Measurements from ENCODE around the gene IER5L.

The IER5L gene

DNA sequence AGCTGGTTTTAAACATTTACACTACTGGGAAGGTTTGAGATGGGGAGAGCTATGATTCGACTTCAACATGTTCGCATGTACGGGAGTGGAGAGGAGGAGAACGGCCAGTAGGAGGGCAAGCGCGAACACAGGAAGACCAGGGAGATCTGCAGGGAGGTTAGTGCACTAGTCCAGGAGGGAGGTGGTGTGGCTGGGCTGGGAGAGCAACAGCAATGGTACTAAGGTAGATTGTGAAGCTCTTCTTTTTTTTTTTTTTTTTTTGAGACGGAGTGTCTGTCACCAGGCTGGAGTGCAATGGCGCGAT is 16.6 kb downstream of the IER5L start:
- no peak for DNase-seq (ENCODE audit: low read depth, low spot score)

DNA sequence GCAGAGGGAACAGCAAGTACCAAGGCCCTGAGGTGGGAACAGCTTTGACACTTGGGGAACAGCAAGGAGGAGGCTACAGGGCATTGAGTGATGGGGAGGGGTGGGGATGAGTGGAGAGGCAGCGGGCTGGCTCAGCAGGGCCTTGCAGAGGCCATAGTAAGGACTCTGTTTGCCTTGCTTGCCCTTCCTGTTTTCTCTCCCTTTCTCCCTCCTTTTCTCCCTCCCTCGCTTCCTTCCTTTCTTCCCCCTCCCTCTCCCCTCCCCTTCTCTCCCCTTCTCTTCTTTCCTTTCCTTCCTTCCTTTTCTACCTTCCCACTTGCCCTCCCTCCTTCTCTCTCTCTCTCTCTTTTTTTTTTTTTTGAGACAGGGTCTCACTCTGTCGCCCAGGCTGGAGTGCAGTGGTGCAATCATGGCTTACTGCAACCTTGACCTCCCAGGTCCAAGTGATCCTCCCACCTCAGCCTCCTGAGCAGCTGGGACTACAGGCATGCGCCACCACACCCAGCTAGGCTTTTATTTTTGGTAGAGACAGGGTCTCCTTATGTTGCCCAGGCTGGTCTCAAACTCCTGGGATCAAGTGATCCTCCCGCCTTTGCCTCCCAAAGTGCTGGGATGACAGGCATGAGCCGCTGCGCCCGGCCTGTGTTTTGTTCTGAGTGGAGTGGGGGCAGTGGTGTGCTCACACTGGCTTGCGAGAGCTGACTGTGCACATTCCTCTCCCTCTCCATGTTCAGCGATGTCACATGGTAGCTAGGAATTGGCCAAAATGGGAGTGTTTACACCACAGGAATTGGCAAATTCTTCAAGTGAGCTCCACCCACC is 17.1 kb downstream of the IER5L start:
- no peak for DNase-seq (ENCODE audit: low read depth, low spot score)

DNA sequence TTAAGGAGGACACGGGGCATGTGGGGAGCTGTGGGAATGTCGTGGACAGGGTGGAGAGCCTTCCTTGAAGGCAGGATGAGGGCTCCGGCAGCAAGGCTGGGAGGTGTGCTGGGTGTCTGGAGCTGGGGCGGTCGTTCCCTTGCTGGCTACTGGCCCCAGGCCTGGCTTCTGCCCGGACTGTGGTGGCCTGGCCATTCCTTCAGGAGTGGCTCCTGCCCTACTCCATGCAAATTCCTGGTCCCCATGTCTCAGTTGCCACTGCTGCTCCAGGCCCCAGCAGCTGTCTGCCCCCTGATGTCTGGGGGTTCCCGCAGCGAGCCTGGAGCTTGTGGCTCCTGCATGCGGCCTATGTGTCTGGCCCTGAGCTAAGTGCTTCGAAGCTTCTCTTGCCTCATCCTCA is 21.9 kb downstream of the IER5L start:
- no peak for DNase-seq (ENCODE audit: low read depth, low spot score)

DNA sequence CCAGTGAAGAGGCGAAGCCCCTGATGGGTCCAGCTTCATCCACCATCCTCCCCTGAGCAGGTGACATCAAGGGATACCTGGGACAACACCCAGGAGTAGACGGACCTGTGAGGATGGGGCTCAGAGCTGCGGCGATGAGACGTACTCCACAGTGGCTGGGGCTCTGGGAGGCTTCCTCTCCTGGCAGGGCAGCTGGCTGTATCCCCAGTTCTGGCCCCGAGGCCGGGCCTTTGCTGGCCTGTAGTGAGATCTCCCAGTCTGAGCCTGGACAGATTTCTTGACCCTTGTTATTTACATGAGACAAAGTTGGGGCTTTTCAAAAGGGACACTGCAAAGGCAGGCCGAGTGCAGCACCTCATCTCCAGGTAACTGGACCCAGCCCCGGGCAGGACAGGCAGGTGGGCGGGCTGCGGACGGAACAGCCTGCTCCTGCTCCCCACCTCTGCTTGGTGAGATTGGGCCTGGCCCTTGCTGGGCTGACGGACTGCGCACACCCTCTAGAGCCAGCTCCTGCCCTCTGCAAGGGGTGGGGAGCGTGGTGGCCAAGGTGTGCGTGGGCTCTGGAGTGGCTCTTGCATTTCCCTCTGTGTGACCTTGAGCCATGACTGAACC is 23.1 kb downstream of the IER5L start:
- no peak for DNase-seq (ENCODE audit: low read depth, low spot score)

GRCh38 chr9:129151469-129151868 is 26.6 kb downstream of the IER5L start:
- no peak for DNase-seq (ENCODE audit: low read depth, low spot score)

DNA sequence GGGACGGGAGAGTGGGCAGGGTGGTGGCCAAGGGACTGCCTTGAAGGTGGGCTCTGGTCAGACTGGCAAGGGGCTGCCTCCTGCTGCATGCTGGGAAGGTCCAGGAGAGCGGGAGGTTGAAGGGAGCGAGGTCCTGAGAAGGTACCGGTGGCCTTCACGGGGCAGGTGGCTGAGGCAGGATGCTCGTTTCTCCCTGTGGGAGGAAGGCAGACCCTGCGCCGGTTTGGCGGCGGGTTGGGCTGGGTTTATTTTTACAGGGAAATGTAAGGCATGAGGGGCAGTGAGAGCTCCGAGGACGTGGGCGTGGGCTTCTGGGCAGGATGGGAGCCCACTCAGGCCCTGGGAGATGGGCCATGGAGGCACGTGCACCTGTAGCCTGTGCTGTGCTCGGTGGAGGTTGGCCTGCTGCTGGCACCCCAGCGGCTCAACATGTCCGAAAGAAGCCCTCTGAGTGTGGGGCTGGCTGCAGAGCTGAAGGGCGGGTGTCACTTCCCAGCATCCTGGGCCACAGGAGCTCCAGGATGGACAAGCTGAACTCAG is 27.3 kb downstream of the IER5L start:
- no peak for DNase-seq (ENCODE audit: low read depth, low spot score)

GRCh38 chr9:129150122-129150521 is 27.9 kb downstream of the IER5L start:
- DNase-seq (ENCODE audit: low read depth, low spot score), result no peak

DNA sequence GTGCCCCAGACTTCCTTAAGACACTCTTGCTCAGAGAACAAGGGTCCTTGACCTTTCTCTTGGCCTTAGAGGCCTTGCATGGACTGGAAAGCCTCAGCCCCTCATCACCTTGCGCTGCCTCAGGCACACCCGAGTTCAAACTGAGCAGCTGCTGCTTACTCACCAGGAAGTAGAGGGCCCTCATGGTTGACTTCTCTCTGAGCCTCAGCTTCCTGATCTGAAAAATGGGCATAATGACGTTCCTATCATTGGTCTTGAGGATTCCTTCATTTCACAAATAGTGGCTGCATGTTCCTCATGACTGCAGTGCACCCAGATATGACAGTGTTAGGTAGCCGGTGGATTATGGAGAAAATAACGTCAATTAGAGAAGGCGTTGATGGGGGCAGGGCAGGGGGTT is 28.6 kb downstream of the IER5L start:
- DNase-seq (ENCODE audit: low read depth, low spot score), result no peak

DNA sequence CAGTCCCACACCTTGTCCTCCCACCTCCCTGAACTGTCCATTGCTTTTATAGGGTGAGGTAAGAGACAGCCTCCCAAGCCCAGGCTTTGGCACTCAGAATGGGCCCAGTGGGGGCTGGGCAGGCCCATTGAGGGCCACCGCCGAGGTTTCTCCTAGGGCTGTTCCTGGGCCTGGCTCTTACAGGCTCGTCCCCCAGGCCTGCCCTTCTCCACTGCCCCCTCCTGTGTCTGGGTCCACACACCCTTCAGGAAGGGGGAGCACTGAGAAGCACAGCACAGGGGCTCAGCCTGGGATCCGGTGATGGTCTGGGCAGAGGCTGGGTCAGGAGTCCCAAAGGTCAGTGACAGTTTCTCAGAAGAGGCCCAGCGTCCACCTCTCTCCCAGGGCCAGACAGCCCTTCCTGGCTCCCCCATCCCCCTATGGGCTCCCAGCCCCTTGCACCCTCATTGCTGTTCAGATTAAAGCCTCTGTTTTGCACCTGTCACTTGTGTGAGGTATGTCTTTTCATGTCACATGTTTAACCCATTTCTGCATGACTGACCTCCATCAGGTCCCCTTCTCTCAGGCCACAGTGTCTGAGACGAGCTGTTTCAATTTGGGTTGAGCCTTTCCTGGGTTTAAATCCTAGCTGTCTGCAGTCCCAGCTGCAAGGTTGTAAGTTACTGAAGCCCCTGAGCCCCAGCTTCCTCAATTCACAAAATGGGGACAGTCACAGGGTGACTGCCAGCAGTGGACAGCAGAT is 29.4 kb downstream of the IER5L start:
- no peak for DNase-seq (ENCODE audit: low read depth, low spot score)

DNA sequence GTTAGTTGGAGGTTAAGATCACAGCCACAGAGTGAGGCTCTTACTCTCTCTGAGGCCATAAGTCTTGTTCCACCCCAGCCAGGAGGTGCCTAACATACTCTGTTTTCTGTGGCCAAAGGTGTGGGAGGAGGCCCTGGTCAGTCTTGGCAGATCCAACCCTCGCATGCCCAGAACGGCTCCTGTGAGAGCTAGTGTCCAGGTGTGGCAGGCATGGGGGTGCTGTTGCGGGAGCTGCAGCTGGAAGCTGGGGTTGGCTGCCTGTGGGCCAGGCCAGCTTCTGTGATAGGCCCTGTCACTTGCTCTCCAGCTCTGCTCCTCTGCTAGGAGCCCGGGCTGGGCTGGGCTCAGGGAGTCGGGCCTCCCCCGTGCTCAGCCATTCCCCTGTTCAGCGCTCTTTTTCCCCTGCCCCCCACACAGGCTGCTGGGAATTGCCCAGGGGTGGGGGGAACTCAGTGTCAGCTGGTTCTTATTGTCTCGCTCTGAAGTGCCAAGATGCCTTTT is 31.6 kb downstream of the IER5L start:
- DNase-seq (ENCODE audit: low read depth, low spot score), result peak; percentile 57

GRCh38 chr9:129145841-129146292 is 32.2 kb downstream of the IER5L start:
- peak; percentile 98 for DNase-seq (ENCODE audit: low read depth, low spot score)

DNA sequence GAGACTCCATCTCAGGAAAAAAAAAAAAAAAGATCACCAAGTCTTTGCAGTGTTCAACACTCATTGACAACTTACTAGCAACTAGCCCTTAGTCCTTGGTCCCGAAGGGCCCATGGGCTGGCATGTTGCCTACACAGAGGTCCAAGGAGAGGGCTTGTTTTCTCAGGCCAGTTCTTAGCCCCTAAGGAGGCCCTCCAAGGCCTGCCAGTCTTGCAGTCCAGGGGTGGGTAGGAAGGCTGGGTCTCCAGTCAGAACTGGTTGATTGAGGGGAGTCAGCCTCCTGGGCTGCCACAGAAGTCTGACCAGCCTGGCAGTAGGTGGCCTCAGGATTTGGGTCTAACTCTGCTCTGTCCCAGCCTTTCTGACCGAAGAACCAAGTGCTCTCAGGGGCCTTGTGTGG is 32.7 kb downstream of the IER5L start:
- no peak for DNase-seq (ENCODE audit: low read depth, low spot score)

DNA sequence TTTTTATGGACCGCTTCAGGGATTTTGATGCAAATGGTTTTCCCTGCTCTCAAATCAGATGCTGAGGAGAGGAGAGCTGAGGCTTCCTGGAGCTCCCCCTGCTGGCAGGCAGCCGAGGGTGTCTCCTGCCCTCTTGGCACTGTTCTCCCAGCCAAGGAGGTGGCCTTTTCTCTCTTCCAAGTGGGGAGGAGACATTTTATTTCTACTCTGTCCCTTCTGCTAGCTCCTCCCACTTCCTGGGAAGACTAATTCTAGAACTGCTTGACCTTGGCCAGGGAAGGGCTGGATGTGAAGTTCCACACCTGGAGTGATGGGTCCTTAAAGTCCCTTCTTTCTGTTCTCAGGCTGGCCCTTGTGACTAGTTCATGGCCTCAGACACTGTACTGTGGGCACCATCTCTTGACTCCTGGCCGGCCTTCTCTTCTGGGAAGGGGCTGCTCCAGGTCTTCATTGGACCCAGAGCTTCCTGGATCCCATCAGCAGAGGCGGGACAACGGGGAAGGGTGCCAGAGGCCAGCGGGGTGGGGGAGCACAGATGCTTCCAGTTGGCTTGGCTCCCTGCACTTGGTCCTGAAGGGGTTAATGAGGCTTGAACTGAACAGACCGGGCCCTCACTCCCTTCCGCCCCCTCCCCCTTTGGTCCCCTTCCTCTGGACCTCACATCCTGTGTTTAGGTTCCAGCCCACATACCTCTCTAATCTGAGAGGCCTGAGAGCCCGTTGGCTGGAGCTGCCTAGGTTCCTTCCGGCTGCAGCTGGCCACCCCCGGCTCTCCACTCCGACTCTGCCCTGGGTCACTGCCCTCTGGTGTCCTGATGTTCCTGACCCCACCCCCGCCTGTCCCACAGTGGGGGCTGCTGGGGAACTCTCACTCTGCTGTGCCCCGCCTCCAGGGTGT is 34.8 kb downstream of the IER5L start:
- peak; percentile 94 for DNase-seq (ENCODE audit: low read depth, low spot score)

GRCh38 chr9:129142138-129142935 is 35.7 kb downstream of the IER5L start:
- no peak for DNase-seq (ENCODE audit: low read depth, low spot score)

DNA sequence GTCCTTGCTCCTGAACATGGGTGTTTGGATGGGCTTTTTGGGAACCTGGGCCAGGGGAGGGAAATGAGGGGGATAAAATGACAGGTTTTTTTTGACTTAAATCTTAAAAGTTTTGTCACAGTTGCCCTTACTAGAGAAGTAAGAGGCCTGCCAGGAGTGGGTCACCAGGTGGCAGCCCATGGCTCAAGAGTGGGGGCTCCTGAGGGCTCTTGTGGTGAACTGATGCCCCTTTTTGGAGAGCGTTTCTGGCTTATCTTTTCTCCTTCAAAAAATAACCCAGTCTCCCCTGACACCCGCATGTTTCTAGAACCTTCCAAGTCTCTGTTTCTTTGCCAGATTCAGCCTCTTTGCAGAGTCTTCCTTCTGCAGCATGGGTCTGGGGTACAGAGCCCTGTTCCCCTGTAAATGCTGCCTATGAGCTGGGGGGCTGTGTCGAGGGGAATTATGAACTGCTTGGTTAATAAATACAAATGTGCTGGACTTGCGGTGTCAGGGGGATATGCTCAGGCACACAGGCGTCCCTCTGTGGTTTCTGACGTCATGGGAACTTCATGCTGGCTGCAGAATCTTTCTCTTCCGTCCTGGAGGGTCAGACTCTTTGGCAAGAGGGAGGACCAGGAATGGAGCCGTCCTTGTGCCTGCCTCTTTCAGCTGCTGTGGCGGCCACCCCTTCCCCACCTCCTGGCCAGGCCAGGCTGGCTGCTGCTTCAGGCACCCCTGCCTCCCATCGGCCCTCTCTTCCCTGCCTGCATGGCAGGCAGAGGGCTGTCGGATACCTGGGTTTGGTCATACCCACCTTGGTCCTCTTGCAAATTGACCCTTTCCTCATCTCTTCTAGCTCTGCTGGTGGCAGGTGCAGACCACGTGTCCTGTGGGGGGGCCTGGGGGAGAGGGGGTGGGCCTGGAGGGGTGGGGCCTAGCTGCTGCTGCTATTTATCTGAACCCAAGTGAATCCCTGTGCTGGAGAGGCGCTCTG is 36.7 kb downstream of the IER5L start:
- DNase-seq (ENCODE audit: low read depth, low spot score), result no peak

- peak; percentile 79 for DNase-seq (ENCODE audit: low read depth, low spot score)
These were observed 37.5 kb downstream of the IER5L start for GRCh38 chr9:129140397-129141065.

DNA sequence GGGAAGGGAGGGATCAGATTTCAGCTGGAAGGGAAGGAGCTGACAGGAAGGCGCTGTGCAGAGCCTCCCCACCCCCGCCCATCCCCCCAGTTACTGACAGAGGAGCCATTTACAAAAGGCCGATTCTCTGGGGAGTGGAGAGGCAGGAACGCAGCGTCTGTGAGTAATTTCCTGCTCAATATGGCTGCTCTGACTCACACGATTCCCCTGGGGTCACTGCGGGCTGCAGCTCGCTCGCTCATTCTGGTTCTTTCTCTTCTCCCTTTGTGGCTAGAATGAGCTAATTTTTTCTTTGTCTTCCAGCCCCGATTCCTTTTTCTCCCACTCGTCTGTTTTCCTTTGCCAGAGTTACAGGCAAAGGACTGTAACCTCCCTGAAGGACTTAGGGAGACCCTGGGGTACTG is 38.1 kb downstream of the IER5L start:
- peak; percentile 98 for DNase-seq (ENCODE audit: low read depth, low spot score)

DNA sequence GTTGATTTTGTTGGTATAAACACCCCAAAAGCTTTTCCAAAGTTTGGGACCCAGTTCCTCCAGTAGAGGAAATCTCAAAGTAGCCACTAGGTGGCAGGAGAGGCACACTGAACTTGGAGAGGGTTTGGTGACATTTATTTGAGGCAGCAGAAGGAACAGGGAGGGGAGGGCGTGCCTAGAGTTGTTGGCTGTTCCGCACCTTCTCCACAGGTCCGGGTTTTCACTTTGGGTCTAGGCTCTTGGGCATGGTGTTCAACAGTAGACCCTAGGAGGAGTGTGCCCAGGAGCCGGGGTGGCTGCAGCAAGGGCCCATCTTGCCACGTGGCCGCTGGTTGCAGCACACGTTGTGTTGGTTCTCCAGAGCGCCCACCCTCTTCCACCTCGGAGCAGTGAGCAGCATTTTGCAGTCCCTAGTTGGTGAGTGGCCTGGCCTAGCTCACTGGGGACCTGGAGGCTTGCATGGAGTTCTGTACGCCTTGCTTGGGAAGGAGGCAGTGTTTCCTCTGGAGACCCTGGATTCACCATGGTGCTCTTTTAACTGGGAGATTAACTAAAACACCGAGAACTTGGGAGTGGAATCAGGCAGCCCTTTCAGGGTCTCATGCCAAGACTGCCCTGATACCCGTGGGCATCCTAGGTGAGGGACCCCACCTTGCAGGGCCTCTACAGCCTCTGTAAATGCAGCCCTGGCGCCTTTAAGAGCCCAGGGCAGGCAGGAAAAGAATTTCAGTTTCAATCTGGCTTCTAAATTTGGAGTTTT is 38.6 kb downstream of the IER5L start:
- peak; percentile 90 for DNase-seq (ENCODE audit: low read depth, low spot score)

Measured in ELF-1 (cell line).